ENCODE data around the gene PRR23C.

Gene PRR23C

GRCh38 chr3:138995706-138996105, 49.0 kb downstream of the PRR23C start:
- no peak for DNase-seq (ENCODE audit: low read depth)
